Measurements from ENCODE around the gene CTSF. TPM values are rescaled to one million over a fixed set of nuclear protein-coding genes. Genes with fewer than 3 reads are reported as not detected.

The CTSF gene
- total RNA-seq, 1 experiment from 2014 or later = 4.9 TPM

GRCh38 chr11:66546966-66547661 lies 21.3 kb downstream of the CTSF start:
- ChIA-PET CTCF (interaction anchor here (0.8 to 2.9 kb wide), 15 partner anchors 12 to 299 kb away, joined by 3 to 34 read pairs (median 5); partner anchors contain the start of genes CCDC87, CCS, DPP3 and MRPL11), POLR2A (interaction anchor here (0.8 to 2.0 kb wide), 8 partner anchors 16 to 130 kb away, joined by 3 to 23 read pairs (median 6); partner anchors contain the start of genes BBS1, CCDC87, CCS and DPP3)
- no peaks in the 10 kb centered on the region; the same call in 1 of the 2 replicates for H3K36me3 Mint-ChIP-seq
- no peaks in the 10 kb centered on the region for H3K9me3 Mint-ChIP-seq
- peaks cover 38% of the 10 kb centered on the region for H3K4me1 Mint-ChIP-seq
- H3K4me3 Mint-ChIP-seq = peak overlapping the region; percentile 85
- peak; percentile 79 for TF ChIP-seq GTF2I (CRISPR knock-in tag; conservative IDR thresholded peaks at IDR 0.05)
- no peak for TF ChIP-seq NFATC4 (CRISPR knock-in tag; IDR thresholded peaks at IDR 0.05)
- DNase-seq (ENCODE audit: low spot score) = no peak
- no peak for ATAC-seq
- 0 out of 2 replicates have a peak overlapping the region, but pooled peaks have one; percentile 93 for H3K27ac Mint-ChIP-seq
- no peaks in the 10 kb centered on the region for H3K27me3 Mint-ChIP-seq (ENCODE audit: low read depth)

DNA sequence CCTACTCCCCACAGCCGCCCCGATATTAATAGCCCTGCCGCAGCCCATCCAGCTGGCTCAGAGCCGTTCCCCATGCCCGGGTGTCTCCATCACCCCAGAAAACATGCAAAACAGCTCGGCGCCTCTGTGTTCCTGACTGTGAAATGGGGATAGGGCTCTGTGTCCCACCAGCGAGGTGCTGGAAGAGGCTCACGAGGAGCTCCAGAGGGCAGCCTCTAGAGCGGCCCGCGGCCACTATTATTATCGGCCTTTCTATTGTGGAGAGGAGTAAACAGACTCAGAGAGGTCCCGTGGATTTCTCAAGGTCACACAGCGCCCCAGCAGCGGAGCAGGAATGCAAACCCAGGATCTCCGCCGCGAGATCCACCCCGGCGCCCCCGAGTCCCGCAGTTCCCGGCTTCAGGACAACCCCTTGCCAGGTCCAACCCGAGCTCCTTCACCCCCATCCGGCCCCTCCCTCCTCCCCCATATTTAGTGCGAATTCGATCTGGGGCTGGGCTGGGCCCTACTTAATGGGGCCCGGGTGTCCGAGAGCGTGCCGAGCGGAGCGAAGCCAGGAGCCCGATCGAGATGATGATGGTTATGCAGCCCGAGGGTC lies 21.9 kb downstream of the CTSF start, which contains the start of gene ACTN3:
Gene ACTN3 (plus strand): TSS at position 536 of the 598 bp plus-strand sequence. CDS start 35 bp downstream, at position 571.
- Mint-ChIP-seq H3K4me1 (peaks cover 38% of the 10 kb centered on the region), H3K4me3 (peak within 1 kb of the TSS; percentile 85), H3K27ac (peak within 1 kb of the TSS; percentile 93), H3K9me3 (no peaks in the 10 kb centered on the region), H3K36me3 (no peaks in the 10 kb centered on the region; the same call in 1 of the 2 replicates), H3K27me3 (ENCODE audit: low read depth) (no peaks in the 10 kb centered on the region)
- ChIA-PET POLR2A (interaction anchor here (0.6 to 2.0 kb wide), 13 partner anchors 17 to 757 kb away, joined by 3 to 23 read pairs (median 5); partner anchors contain the start of genes BBS1, CCDC87, CCS and DPP3), CTCF (interaction anchor here (0.6 to 2.9 kb wide), 18 partner anchors 13 to 300 kb away, joined by 3 to 34 read pairs (median 4); partner anchors contain the start of genes CCDC87, CCS, DPP3 and MRPL11)
- ATAC-seq = peak; percentile 55
- peak; percentile 81 for DNase-seq (ENCODE audit: low spot score)
- TF ChIP-seq, protein P1, sequence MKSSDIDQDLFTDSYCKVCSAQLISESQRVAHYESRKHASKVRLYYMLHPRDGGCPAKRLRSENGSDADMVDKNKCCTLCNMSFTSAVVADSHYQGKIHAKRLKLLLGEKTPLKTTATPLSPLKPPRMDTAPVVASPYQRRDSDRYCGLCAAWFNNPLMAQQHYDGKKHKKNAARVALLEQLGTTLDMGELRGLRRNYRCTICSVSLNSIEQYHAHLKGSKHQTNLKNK (CRISPR knock-in tag; IDR thresholded peaks at IDR 0.05) = no peak
- TF ChIP-seq ZNF532 (CRISPR knock-in tag; IDR thresholded peaks at IDR 0.05; ENCODE audit: borderline replicate concordance) (0 out of 2 replicates have a peak, but pooled peaks have one; percentile 53), SMAD4 (CRISPR knock-in tag; IDR thresholded peaks at IDR 0.05) (no peak), MXD4 (CRISPR knock-in tag; IDR thresholded peaks at IDR 0.05; ENCODE audit: borderline replicate concordance) (peak; percentile 61; the same call in 1 of the 2 replicates), AR (CRISPR knock-in tag; IDR thresholded peaks at IDR 0.05) (peak; percentile 82; the same call in 1 of the 2 replicates), KAT7 (CRISPR knock-in tag; IDR thresholded peaks at IDR 0.05; ENCODE audit: borderline replicate concordance) (no peak), ETV6 (CRISPR knock-in tag; IDR thresholded peaks at IDR 0.05) (no peak), SP1 (CRISPR knock-in tag; conservative IDR thresholded peaks at IDR 0.05) (peak; percentile 45; the same call in 1 of the 2 replicates), ZNF138 (CRISPR knock-in tag; conservative IDR thresholded peaks at IDR 0.05) (0 out of 2 replicates have a peak, but pooled peaks have one; percentile 57), NR3C1 (CRISPR knock-in tag; conservative IDR thresholded peaks at IDR 0.05; ENCODE audit: low read depth) (no peak), ZNF121 (CRISPR knock-in tag; IDR thresholded peaks at IDR 0.05) (0 out of 2 replicates have a peak, but pooled peaks have one; percentile 38), EMX1 (CRISPR knock-in tag; IDR thresholded peaks at IDR 0.05) (peak; percentile 65; the same call in 1 of the 2 replicates), NR2C2 (CRISPR knock-in tag; IDR thresholded peaks at IDR 0.05) (no peak)
- TF ChIP-seq, protein P2, sequence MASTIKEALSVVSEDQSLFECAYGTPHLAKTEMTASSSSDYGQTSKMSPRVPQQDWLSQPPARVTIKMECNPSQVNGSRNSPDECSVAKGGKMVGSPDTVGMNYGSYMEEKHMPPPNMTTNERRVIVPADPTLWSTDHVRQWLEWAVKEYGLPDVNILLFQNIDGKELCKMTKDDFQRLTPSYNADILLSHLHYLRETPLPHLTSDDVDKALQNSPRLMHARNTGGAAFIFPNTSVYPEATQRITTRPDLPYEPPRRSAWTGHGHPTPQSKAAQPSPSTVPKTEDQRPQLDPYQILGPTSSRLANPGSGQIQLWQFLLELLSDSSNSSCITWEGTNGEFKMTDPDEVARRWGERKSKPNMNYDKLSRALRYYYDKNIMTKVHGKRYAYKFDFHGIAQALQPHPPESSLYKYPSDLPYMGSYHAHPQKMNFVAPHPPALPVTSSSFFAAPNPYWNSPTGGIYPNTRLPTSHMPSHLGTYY (CRISPR knock-in tag; IDR thresholded peaks at IDR 0.05) = peak; percentile 81; the same call in 1 of the 2 replicates
- TF ChIP-seq, protein P3, sequence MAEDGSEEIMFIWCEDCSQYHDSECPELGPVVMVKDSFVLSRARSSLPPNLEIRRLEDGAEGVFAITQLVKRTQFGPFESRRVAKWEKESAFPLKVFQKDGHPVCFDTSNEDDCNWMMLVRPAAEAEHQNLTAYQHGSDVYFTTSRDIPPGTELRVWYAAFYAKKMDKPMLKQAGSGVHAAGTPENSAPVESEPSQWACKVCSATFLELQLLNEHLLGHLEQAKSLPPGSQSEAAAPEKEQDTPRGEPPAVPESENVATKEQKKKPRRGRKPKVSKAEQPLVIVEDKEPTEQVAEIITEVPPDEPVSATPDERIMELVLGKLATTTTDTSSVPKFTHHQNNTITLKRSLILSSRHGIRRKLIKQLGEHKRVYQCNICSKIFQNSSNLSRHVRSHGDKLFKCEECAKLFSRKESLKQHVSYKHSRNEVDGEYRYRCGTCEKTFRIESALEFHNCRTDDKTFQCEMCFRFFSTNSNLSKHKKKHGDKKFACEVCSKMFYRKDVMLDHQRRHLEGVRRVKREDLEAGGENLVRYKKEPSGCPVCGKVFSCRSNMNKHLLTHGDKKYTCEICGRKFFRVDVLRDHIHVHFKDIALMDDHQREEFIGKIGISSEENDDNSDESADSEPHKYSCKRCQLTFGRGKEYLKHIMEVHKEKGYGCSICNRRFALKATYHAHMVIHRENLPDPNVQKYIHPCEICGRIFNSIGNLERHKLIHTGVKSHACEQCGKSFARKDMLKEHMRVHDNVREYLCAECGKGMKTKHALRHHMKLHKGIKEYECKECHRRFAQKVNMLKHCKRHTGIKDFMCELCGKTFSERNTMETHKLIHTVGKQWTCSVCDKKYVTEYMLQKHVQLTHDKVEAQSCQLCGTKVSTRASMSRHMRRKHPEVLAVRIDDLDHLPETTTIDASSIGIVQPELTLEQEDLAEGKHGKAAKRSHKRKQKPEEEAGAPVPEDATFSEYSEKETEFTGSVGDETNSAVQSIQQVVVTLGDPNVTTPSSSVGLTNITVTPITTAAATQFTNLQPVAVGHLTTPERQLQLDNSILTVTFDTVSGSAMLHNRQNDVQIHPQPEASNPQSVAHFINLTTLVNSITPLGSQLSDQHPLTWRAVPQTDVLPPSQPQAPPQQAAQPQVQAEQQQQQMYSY (CRISPR knock-in tag; IDR thresholded peaks at IDR 0.05) = 0 out of 2 replicates have a peak, but pooled peaks have one; percentile 8
- TF ChIP-seq, protein P4, sequence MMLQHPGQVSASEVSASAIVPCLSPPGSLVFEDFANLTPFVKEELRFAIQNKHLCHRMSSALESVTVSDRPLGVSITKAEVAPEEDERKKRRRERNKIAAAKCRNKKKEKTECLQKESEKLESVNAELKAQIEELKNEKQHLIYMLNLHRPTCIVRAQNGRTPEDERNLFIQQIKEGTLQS (CRISPR knock-in tag; conservative IDR thresholded peaks at IDR 0.05) = no peak

Data from WTC11 (cell line).